Lung (tissue), 12 donors: ENCODE results near the gene AFAP1L1. TPM values are rescaled to one million over a fixed set of nuclear protein-coding genes. Genes with fewer than 3 reads are reported as not detected.

Experiments
- ATAC-seq: fragments of 200-7000 bp; cut with Tn5 transposase; one replicate; pipeline ENCODE4 v1.9.1; 2020; ENCODE audit warnings: moderate number of reproducible peaks; ENCODE audit not compliant: insufficient read depth, low FRiP score
- DNase-seq, 3 donors: peaks; one replicate each; pipeline ENCODE4 v3.0.0-alpha.2; 2013 to 2017
- H3K27ac ChIP-seq, 2 donors: one replicate each; pipeline ENCODE4 v1.5.1; 2013; ENCODE audit warnings: mild to moderate bottlenecking in 2 of 2, moderate library complexity in 2 of 2, control low read depth in 1 of 2, inconsistent platforms in 1 of 2, low read depth in 1 of 2, low read length in 1 of 2
- H3K27me3 ChIP-seq, 3 donors: one replicate each; pipeline ENCODE4 v1.5.1; 2013; ENCODE audit warnings: low read length in 2 of 3; ENCODE audit not compliant: control insufficient read depth in 3 of 3, insufficient read depth in 3 of 3
- H3K36me3 ChIP-seq, 4 donors: one replicate each; pipeline ENCODE4 v1.5.1; 2013; ENCODE audit warnings: low read length in 4 of 4, mild to moderate bottlenecking in 1 of 4, moderate library complexity in 1 of 4; ENCODE audit not compliant: control insufficient read depth in 4 of 4, insufficient read depth in 4 of 4
- H3K4me1 ChIP-seq, 5 donors: one replicate each; pipeline ENCODE4 v1.5.1; 2013; ENCODE audit warnings: low read length in 5 of 5, mild to moderate bottlenecking in 2 of 5, moderate library complexity in 1 of 5; ENCODE audit not compliant: control insufficient read depth in 5 of 5, insufficient read depth in 5 of 5
- H3K4me3 ChIP-seq: one replicate; pipeline ENCODE4 v1.5.1; 2013; ENCODE audit warnings: mild to moderate bottlenecking, control low read depth, moderate library complexity
- H3K9ac ChIP-seq, 2 donors: one replicate each; pipeline ENCODE4 v1.5.1; 2013; ENCODE audit warnings: low read length in 2 of 2, control low read depth in 1 of 2; ENCODE audit not compliant: insufficient read depth in 1 of 2
- H3K9me3 ChIP-seq, 4 donors: one replicate each; pipeline ENCODE4 v1.5.1; 2013; ENCODE audit warnings: low read length in 3 of 4, mild to moderate bottlenecking in 1 of 4, moderate library complexity in 1 of 4; ENCODE audit not compliant: control insufficient read depth in 4 of 4, insufficient read depth in 3 of 4
- WGBS, 2 donors: extraction: QIAGEN DNeasy Blood & Tissue Kit; methylation state at CpG; one replicate each; pipeline ENCODE4 v1.1.7; 2013; 5-methylcytosine and 5-hydroxymethylcytosine counted together
- polyA plus RNA-seq, 2 donors: library from polyadenylated mRNA; stranded (reverse); fragments of 200-250 nt; gene quantifications; one replicate each; pipeline ENCODE4 v1.2.1, GENCODE V29; 2013
- total RNA-seq, 2 donors: library from RNA; depleted of rRNA in 1 of 2; stranded (reverse); fragments of >200 nt in 1 of 2; gene quantifications; one replicate each; pipeline ENCODE4 v1.2.1, GENCODE V29; 2014 to 2021
- TF ChIP-seq, protein P1 (sequence below): IDR thresholded peaks from 2 replicates; pipeline ENCODE4 v1.5.1; 2012; ENCODE audit warnings: mild to moderate bottlenecking; ENCODE audit errors: control extremely low read depth, extremely low read depth
- donor health status: control.
- donor health status: control.
- donor health status: Bipolar disorder and iron deficiency.
- donor health status: healthy.
- donor health status: DM: yes; HTN: yes; CAD: no.

AFAP1L1 gene
- total and polyA plus RNA-seq, 4 donors = 9.8 to 40.6 (median 18.1) TPM

DNA sequence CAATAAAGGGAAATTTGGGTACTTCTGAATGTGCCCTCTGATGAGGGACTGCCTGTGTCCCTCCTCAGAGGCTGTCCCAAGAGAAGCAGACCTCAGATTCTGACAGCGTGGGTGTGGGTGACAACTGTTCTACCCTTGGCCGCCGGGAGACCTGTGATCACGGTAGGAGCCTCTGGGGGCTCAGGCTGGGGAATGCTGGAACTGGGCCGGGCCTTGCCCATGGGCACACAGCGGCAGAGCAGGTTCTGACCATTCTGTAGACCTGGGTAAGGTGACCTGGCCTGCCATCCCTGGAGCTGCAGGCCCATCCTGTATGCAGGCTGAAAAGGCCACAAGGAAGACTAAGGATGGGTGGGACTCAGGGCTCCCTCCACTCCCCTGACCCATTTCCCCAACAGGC lies 44.1 kb downstream of the AFAP1L1 start:
- 95 to 97% methylated on average over 6 of the region's 6 CpGs for WGBS, 2 donors
- H3K36me3 ChIP-seq = peaks cover 0 to 16% (median 1%) of the 10 kb centered on the region in 4 donors
- no peak for DNase-seq
- no peak for ATAC-seq
- H3K27ac ChIP-seq = no peak overlapping the region
- no peaks in the 10 kb centered on the region for H3K27me3 ChIP-seq
- TF ChIP-seq, protein P1, sequence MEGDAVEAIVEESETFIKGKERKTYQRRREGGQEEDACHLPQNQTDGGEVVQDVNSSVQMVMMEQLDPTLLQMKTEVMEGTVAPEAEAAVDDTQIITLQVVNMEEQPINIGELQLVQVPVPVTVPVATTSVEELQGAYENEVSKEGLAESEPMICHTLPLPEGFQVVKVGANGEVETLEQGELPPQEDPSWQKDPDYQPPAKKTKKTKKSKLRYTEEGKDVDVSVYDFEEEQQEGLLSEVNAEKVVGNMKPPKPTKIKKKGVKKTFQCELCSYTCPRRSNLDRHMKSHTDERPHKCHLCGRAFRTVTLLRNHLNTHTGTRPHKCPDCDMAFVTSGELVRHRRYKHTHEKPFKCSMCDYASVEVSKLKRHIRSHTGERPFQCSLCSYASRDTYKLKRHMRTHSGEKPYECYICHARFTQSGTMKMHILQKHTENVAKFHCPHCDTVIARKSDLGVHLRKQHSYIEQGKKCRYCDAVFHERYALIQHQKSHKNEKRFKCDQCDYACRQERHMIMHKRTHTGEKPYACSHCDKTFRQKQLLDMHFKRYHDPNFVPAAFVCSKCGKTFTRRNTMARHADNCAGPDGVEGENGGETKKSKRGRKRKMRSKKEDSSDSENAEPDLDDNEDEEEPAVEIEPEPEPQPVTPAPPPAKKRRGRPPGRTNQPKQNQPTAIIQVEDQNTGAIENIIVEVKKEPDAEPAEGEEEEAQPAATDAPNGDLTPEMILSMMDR = no peak
- H3K9ac ChIP-seq = no peak overlapping the region
- no peak overlapping the region for H3K4me3 ChIP-seq
- H3K4me1 ChIP-seq = peaks cover 0 to 19% (median 6%) of the 10 kb centered on the region in 5 donors
- H3K9me3 ChIP-seq = no peaks in the 10 kb centered on the region

DNA sequence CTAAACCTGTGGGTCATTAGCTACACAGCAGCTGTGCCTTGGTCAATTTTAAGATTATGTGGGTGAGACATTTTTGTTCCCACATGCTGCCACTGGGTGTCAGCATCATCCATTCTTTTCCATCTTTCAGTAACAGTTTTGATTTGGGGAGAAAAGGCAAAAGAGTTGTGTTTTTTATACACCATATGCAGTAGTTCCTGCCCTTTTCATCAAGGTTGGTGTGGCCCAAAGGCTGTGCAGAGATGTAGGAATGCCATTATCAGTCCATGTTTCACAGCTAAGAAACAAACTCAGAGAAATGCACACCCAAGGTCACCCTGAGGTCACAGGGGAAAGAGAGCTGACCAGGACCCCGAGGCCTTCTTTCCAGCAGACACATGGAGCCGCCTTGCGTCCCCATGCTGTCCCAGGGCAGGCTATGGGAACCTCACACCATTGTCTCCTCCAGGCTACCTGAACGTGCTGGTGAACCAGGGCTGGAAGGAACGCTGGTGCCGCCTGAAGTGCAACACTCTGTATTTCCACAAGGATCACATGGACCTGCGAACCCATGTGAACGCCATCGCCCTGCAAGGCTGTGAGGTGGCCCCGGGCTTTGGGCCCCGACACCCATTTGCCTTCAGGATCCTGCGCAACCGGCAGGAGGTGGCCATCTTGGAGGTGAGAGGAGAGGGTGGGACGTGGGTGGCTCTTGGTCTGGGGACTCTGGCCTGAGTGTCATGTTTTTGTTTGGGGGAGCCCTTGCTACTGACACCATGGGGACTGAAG lies 45.8 kb downstream of the AFAP1L1 start:
- no peak overlapping the region for H3K9ac ChIP-seq
- H3K4me1 ChIP-seq = peaks cover 0 to 12% (median 11%) of the 10 kb centered on the region in 5 donors
- H3K27me3 ChIP-seq = no peaks in the 10 kb centered on the region
- DNase-seq (peak; percentile 57 to 81 (median 79)), ATAC-seq (no peak)
- WGBS, 2 donors = 87 to 92% methylated on average over 14 of the region's 14 CpGs
- peak overlapping the region in 1 of 2 donors; percentile 30 for H3K27ac ChIP-seq
- no peak overlapping the region for H3K4me3 ChIP-seq
- TF ChIP-seq, protein P1 = peak; percentile 67
- H3K9me3 ChIP-seq = no peaks in the 10 kb centered on the region
- H3K36me3 ChIP-seq = peaks cover 0 to 14% (median 1%) of the 10 kb centered on the region in 4 donors

DNA sequence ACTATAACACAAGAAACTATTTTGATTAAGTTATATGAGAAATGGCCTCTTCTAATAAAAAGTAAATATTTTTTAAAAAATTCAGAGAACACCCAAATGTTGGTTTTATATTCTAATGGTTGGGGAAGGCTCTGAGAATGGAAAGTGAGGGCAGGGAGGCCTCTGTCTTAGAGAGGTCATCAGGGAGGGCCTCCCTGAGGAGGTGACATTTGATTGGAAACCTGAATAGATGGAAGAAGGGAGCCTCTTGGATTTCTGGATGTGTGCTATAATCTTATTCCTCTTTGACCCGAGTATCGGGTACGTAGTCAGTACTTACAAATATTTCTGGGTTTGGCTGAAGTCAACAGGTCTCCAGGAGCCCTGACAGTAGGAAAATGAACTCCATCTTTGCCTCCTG lies 47.5 kb downstream of the AFAP1L1 start:
- peak overlapping the region in 1 of 2 donors; percentile 43 for H3K27ac ChIP-seq
- H3K27me3 ChIP-seq = no peaks in the 10 kb centered on the region
- DNase-seq (no peak), ATAC-seq (no peak)
- no peak overlapping the region for H3K9ac ChIP-seq
- H3K4me1 ChIP-seq = peaks cover 0 to 12% (median 11%) of the 10 kb centered on the region in 5 donors
- TF ChIP-seq, protein P1 = no peak
- H3K4me3 ChIP-seq = no peak overlapping the region
- no peaks in the 10 kb centered on the region for H3K9me3 ChIP-seq
- WGBS, 2 donors = 97 to 99% methylated on average over 3 of the region's 3 CpGs
- H3K36me3 ChIP-seq = peaks cover 0 to 11% (median 1%) of the 10 kb centered on the region in 4 donors
